HTERT RPE-1 (cell line): Measurements from ENCODE around the gene CENPX.

Experiments used
- in situ Hi-C: fragments of 300-500 bp; cut with MboI; formaldehyde crosslinking; loops from 4 replicates; pipeline ENCODE4 v1.14.3; 2020; ENCODE audit warnings: low sequenced_read_pairs

CENPX gene

DNA sequence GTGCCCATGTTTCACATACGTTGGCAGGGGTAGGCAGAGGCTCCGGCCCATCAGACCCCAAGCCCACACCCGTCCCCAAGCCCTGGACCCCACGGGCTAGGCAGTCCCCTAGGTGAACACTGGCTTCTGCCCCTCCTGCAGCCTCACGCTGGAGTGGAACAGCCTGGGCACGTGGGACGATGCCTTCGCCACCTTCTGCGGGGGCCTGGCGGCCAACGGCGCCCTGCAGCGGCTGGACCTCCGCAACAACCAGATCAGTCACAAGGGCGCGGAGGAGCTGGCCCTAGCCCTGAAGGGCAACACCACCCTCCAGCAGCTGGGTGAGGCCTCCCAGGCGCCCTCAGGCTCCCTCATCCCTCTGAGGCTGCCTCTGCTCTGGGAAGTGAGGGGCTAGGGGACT, 2.2 kb upstream of the CENPX start:
- in situ Hi-C loops: no loop called here

DNA sequence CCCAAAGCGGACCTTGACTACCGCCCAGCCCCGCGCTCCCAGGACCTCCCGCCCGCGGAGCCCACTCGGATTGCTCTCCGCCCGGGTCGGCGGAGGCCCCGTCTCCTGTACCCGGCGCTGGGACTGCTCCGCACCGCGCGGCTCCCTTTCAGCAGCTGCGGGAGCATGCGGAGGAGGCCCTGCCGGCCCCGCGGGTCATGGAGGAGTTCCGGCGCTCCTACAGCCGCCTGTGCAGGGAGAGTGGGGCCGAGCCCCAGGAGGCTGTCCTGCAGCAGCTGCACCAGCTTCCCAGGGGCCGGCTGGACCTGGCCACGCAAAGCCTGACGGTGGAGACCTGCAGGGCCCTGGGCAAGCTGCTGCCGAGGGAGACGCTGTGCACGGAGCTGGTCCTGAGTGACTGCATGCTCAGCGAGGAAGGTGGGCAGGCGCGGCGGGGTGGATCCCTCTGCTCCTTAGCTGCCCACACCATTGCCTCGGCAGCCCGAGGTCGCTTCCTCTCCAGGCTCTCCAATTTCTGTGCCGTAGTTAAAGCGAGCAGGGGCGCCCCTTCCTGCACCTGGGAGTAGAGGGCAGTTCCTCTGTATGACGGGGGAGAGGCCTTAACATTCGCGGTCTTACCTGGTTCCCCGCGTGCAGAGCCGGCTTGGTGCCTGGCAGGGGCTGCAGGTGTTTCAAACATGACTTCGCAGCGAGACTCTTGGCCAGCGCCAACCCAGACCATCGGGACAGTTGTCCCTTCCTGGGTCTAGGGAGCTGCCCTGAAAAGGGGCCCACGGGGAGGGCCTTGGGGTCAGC, 966 bp upstream of the CENPX start:
- in situ Hi-C loops: no loop called here

DNA sequence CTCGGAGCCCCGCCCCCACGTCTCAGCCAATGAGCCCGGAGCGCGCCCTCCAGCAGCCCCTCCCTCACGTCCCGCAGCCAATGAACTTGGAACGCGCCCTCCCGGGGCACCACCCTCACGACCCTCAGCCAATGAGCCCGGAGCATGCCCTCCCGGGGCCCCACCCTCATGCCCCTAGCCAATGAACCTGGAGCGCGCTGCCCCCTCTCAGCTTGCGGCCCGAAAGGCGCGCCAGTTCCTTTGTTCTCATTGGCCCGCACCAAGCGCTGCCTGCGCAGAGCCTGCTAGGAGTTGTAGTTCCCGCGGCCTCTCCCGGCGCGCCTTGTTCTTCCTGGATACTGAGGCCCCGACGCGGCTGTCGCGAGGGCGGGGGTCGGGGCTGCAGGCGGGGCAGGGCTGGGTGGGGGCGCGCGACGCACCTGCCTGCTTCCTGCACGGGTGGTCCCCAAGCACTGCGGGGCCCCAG, 336 bp upstream of the CENPX start, which contains the start of gene LRRC45:
Gene LRRC45 (plus strand): TSS at position 325 of the 466 bp plus-strand sequence. CDS start 339 bp downstream, outside the sequence.
- in situ Hi-C loops: no loop called here

DNA sequence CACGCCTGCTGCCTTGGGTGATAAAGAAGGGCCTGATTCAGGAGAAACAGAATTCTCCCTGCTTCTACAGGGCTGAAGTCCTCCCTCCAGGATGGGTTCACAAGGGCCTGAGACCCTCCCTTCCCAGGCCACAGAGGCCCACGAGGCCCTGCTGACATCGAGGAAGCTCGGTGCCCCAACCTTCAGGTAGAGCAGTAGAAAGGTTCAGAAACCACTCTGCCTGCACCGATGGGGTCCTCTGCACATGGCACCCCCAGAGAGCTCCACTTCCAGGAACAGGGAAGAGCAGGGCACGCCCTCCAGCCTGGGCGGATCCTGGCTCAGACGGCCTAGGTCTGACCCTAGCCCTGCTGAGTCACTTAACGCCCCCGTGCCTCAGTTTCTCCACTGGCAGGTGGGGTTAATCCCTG, 773 bp downstream of the CENPX start:
- in situ Hi-C loops: no loop called here

DNA sequence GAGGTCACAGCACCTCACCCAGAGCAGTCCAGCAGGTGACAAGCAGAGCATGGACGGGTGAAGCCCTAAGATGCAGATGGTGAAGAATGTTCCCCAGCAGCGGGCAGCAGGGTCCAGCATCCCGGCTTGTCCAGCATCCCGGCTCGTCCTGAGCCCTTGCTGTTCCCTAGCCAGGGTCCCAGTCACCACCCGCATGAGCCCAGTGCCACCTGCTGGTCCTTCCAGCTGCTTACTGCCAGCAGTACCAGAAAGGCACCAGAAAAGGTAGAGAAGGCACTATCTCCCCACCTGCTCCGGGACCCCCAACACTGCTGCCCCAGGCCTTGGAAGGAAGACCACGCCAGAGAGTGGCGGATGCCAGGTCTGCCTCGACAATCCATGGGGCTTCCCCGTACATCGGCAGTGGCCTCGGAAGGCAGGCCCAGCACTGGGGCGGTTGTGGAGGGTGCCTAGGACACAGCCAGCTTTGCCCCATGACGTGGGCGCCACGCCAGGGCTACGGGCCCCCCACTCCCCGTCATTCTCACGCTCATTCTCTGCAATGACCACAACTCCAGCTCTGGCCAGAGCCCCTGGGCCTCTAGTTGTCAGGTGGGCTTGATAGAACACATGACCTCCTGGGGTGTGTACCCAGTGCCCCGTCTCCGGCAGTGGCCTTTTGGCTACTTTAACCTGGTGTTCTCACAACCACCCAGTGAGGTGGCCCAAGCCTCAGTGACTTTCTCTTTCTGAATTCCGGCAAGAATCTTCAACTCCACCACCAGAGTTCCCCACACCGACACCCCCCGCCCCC, 1.4 kb downstream of the CENPX start:
- in situ Hi-C loops: no loop called here

DNA sequence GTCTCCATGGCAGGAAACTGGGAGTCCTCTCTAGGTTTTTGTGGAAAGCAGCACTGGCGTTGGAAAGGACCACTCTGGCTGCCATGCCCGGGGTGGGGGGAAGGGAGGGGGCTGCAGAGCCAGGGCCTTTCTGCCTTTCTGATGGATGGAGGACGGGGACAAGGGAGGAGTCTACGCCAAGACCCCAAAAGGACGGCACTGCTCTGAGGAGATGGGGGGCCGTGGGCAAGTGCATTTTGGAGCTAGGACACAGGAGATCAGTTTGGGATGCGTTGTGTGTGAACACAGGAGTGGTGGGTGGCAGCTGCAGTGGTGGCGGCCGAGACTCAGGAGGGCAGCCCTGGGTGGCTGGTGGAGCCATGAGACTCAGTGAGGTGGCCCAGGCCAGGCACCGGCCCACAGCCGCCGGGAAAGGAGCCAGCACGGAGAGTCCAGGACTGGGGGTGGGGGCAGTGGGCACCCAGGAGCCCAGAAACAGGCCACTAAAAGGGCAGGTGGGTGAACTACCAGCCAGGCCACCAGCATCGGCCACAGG, 2.0 kb downstream of the CENPX start:
- in situ Hi-C loops: no loop called here

DNA sequence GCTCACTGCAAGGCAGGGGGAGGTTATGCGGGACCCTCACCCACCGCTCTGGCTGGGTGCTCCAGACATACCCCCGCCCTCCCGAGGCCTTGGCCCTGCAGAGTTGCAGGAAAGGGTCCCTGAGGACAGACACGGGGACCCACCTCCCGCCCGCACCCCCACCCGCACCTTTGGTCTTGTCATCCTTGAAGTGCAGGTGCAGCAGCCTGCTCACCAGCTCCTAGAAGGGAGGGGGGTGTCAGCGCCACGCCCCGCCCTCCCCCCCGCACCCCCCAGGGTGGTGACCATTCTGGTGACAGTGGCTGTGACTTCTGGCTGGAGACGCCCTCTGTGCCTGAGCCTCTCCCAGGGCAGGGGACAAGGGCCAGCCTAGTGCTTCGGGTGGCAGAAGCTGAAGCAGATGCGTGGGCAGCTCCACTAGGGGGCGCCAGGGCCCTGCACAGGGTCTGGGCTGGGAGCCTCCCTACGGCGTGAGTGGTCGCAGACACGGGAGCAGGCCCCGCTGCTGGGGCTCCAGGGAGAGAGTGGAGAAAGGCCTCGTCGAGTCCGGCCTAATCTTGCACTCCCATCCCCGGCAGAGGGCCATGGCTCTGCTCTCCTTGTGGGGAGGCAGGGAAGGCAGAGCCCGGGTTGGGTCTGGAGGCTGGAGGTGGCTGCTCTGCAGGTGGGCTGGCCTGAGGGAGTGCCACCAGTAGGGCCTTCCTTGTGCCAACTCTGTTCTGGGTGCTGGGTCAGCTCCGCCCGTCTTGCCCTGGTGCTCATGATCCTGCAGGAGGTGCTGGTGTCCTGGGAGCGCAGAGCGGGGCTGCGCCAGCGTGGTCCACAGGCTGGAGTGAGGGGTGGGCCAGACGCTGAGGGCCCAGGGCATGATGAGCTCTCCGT, 2.7 kb downstream of the CENPX start:
- in situ Hi-C loops: no loop called here

DNA sequence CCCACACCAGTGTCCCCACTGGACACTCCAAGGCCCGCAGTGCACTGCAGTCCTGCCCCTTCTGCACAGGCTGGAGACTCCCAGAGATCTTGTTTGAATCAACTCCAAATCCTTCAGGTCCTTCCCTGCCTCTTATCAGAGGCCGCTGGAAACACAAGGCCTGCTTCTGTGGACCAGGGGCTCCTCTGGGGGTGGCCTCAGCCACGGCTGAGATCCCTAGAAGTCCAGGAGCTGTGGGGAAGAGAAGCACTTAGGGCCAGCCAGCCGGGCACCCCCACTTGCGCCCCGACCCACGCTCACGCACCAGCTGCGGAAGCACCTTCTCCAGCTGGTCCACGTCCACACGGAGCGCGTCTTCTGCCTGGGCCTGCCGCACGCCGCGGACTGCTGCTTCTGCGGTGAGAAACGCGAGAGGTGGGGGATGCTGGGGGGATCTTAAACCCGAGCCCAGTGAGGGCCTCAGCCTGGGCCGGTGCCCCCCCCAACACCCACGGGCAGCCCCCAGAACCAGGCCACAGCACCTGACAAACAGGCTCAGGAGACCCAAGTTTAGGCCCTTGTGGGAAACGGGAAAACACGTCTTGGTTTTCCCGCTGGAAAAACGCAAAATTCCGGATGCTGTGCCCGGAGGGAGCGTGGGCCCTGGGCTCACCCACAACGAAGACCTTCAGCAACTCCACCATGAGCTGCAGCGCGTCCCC, 3.5 kb downstream of the CENPX start:
- in situ Hi-C loops: no loop called here

DNA sequence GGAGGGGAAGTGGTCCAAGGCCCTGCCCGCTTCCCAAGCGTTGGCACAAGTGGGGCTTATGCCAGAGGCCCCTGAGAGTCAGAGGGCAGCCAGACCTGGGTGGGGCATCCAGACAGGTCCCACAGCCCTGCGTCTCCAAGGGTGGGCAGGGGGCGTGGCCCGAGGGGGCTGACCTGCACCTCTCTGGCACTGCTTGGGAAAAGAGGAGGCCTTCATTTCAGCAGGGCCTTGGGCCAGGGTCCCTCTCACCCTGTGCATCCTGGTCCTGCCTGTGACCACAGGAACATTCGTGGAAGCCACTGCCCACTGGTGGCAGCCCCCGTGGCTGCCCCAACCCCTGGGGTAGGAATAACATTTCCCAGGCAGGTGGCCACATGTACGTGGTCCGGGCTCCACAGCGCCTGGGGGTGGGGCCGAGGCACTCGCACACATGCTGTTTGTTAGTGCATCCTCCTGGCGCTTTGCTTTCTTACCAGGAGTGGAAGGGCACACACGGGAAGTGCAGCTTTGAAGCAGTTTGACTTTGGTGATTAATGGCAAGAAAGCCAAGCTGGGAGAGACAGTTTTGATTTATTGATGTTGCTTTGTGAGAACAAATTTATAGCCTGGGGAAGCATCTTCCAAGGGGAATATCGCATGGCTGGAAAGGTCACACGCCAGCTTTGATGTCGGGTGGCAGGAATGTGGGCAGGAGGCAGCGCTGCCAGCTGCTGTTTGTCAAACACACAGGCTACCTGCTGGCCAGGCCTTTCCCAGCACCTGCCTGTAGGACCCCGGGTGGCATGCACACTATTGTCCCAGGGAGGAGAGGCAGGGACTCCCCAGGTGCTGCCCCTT, 4.3 kb downstream of the CENPX start:
- in situ Hi-C loops: no loop called here

DNA sequence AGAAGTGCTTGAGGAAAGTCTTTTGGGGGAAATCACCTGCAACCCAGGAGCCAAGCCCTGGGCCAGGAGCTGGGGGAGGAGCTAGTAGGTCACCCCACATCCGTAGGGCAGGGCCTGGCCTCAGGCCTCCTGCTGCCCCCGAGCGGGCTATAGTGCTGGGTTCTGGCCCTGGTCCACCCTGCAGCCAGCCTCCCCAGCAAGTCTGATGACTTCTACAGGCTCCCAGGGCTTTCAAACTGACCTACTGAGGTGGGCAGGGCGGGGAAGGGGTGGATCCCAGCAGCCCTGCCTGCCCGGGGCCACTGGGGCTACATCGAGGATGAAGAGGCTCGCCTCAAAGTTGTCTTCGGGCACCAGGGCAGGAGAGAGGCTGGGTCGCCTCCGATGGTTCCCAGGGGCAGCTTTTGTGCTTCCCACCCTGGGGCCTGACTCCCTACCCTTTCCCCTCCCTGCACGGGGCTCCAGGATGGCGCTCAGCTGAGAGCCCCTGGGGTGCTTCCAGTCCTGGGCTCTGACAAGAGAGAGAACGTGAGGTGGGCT, 5.0 kb downstream of the CENPX start:
- in situ Hi-C loops: no loop called here

DNA sequence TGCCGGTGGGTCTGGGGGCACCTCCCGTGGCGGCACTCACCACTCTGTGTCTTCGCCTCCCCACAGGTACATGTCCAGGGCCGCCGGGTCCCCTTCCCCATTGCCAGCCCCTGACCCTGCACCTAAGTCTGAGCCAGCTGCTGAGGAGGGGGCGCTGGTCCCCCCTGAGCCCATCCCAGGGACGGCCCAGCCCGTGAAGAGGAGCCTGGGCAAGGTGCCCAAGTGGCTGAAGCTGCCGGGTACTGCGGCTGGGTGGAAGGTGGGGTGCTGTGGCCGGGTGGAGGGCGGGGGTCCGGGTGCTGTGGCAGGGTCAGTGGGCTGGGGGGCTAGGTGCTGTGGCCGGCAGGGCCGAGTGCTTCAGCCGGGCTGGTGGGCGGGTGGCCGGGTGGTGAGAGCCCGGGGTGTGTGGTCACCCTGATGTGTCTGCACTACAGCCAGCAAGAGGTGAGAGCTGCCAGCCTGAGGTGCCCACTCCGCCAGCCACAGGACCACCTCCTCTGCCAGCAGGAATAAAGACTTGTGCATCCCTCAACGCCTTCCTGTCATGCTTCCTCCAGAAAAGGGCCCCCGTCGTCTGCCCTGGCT, 5.7 kb downstream of the CENPX start:
- in situ Hi-C loops: no loop called here

DNA sequence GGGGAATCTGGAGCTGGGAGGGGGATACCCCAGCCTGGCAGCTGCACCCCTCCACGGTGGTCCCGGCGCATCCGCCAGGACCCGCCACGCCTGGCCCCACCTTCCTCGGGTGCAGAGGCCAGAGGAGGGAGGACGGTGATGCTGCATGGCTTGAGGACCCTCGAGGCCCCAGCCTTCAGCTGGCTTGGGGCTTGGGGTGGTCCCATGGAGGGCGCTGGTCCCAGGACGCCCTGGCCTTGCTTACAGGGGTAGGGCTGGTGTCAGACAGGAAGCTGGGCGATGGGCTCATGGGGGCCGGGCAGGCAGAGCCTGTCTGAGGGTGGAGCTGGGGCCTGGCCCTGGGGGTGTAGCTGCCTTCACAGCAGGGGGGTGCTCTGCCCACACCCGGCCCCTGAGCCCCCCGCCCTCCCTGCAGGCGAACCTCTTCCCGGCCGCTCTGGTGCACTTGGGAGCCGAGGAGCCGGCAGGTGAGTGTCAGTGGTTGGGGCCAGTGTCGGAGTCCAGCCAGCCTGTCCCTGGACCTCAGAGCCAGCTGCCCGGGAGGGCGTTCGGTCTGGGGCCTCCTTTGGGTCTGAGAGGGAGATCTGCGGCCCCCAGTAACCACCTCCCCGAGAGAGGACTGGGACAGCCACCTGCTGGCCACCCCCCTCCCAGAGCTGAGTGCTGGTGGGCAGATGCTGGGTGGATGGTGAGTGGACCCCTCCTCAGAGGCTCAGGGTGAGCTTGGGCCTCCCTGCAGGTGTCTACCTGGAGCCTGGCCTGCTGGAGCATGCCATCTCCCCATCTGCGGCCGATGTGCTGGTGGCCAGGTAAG, 6.4 kb downstream of the CENPX start:
- in situ Hi-C loops: no loop called here

DNA sequence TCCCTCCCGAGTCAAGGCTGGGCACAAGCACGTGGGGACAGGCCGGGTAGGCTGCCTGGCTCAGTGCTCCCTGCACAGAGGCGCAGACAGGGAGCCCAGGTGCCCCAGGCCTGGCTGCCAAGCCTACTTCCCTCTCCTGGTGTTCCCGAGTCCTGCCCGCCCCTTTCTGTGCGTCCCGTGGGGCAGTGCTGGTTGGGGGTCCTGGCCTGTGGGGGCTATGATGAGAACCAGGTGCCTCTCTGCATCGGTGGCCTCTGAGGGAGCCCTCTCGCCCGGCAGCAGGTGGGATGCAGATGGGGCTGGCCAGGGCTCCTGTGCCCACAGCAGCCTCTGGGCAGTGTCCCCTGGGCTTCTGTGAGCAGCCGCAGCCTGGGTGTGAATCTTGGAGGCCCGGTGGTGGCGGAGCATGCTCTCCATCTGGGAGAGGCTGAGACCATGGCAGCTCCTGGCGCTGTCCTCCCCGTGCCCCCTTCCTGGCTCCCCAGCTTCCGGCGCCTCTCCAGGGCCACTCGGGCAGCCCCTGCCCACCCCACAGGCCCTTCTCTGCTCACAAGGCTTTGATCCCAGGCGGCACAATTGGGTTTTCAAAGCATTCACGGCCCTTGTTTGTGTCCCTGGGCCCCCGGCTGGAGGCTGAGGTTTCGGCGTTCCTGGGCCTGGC, 7.2 kb downstream of the CENPX start:
- in situ Hi-C loops: no loop called here

DNA sequence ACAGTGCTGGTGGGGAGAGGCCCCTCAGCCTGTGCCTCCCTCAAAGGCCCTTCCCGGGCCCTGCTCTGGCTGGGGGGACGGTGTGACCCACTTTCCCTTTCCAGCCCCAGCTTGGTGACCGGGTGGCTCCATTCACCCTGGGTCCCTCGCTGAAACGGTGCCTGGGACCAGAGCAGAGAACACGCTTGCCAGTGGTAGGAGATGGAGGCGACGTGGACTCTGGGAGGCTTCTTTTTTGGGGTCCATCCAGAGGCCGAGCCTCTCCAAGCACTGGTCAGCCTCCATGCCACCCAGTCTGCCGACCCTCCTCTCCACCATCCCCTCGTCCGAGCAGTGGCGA, 7.7 kb downstream of the CENPX start:
- in situ Hi-C loops: no loop called here

DNA sequence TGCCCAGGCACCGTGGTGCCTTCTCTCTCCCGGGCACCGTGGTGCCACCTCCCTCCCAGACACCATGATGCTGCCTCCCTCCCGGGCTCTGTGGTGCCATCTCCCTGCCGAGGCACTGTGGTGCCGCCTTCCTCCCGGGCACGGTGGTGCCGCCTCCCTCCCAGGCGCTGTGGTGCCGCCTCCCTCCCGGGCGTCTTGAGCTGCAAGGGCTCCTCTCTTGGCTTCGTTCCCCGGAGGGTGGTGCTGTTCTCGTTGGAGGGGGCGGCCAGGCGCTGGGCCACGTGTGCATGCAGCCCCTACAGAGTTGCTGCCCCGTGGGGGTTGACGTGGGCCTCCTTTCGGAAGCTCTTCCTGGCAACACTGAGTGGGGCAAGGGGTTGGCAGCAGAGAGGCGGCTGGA, 8.2 kb downstream of the CENPX start:
- in situ Hi-C loops: no loop called here

DNA sequence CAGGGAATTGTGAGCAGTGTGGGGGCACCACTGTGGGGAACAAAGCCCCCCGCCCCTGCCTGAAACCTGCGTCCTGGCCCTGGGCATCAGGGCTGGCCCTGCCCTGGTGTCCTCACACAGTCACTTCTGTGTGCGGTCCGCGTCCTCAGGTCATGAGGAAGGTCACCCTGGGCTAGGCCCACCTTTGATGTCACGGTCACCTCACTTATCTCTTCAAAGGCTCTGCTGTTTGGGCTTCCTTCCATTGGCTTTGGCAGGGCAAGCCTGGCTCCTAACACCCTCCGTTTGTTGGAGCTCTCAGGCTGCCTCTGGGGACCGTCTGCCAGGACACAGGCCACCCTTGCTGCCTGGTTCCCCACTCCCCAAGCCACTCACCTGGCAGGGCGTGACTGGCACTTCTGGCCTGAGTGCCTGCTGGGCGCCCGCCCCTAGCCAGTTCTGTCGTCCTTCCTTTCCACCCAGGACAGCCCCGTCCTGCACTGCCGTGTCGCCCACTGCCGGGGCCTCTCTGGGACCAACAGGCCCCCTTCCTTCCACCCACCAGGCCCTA, 8.8 kb downstream of the CENPX start:
- in situ Hi-C loops: no loop called here

DNA sequence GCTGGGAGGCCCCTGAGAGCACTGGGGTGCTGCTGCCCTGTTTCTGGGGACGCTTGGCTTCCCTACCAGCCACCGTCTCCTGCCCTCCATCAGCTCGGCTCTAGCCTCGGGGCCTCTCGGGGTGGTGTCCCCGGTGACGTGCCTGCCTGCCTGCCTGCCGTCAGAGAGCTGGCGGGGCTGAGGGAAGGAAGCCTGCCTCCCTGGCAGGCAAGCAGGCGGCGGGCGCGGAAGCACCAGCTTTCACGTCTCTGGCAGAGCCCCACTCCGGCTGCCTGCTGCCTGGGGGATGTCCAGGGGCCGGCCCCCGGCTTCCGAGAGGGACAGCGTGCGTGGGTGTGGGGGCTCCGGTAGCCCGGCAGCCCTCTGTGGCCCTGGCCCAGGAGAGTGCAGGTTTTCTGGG, 9.3 kb downstream of the CENPX start:
- in situ Hi-C loops: no loop called here
